Calu3 (cell line): Measurements from ENCODE around the gene OXLD1. TPM values are rescaled to one million over a fixed set of nuclear protein-coding genes. Genes with fewer than 3 reads are reported as not detected.

ENCODE experiments used
- BruUV-seq: library from RNA; stranded (reverse); fragments of 400-500 nt; replicated peaks from 2 replicates; lab custom pipeline; 2021; lab: Mats Ljungman, UMichigan
- CTCF ChIA-PET: fragments of 300-600 bp; sonication (Branson Sonifier 250); formaldehyde crosslinking; loops from one replicate; lab custom pipeline; 2022; ENCODE audit warnings: antibody characterized with exemption; lab: Charles Lee
- DNase-seq: peaks from one replicate; pipeline ENCODE4 v3.0.0; 2022
- H3K27ac Mint-ChIP-seq: one replicate; pipeline ENCODE4 v1.8.0; 2022; ENCODE audit warnings: mixed read lengths; ENCODE audit not compliant: unreplicated experiment
- H3K27me3 Mint-ChIP-seq: one replicate; pipeline ENCODE4 v1.8.0; 2022; ENCODE audit warnings: mixed read lengths; ENCODE audit not compliant: unreplicated experiment
- H3K36me3 Mint-ChIP-seq: one replicate; pipeline ENCODE4 v1.8.0; 2022; ENCODE audit warnings: mild to moderate bottlenecking, moderate library complexity, mixed read lengths; ENCODE audit not compliant: insufficient read depth, unreplicated experiment
- H3K4me1 Mint-ChIP-seq: one replicate; pipeline ENCODE4 v1.8.0; 2022; ENCODE audit warnings: mild to moderate bottlenecking, low read depth, mixed read lengths; ENCODE audit not compliant: unreplicated experiment
- H3K4me3 Mint-ChIP-seq: one replicate; pipeline ENCODE4 v1.8.0; 2022; ENCODE audit warnings: mild to moderate bottlenecking, low read depth, moderate library complexity, mixed read lengths; ENCODE audit not compliant: unreplicated experiment
- H3K9me3 Mint-ChIP-seq: one replicate; pipeline ENCODE4 v1.8.0; 2022; ENCODE audit warnings: low read depth, mixed read lengths; ENCODE audit not compliant: unreplicated experiment
- intact Hi-C: fragments of 100-400 bp; cut with micrococcal nuclease; formaldehyde crosslinking; loops from one replicate; pipeline ENCODE4 v1.10.0; 2022; ENCODE audit not compliant: unreplicated experiment
- total RNA-seq: library from RNA; stranded (reverse); gene quantifications from 2 replicates; pipeline ENCODE4 v1.2.3, GENCODE V29; 2022
- TF ChIP-seq, protein P1 (sequence below): fragments of 200-600 bp; IDR thresholded peaks from one replicate; pipeline ENCODE4 v1.8.0; 2022; ENCODE audit warnings: antibody characterized with exemption; ENCODE audit not compliant: unreplicated experiment

The OXLD1 gene
- total RNA-seq, 1 experiment from 2014 or later: 36.5 TPM

DNA sequence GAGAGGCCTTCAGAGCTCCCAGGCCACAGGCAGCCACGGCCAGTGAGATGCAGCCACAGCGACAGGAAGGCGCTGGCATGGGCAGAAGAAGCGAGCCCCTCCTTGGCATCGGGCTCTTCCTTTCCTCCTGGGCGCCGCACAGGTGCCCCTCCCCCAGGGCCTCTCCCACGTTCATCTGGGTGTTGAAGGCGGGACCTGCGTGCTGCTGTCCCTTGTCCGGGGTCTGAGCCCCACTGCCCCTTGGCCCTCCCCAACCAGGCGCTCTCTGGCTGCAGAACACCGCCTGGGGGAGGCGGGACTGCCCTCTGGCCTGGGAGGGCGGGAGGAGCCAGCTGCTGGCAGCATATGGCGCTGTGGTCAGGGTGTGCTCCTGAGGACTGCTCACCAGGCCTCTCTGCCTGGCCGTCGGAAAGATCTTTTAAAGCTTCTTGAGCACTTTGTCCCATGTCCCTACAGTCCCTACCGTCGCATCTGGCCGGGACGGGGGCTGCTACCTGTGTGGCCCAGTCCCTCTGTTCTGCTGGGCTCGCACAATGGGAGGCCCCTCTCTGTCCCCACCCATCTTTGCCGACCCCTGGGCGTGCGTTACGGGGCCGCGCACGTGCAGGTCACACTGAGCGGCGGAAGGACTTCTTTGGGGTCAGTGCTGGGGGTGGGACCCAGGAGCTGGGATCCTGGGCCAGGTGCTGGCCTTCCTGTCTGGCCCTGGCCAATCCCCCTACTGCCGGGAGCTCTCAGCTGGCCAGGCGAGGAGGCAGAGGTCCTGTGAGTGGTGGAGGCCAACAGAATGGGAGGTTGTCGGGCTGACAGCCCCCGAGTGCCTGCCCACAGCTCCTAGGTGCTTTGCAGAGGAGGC is 47.4 kb upstream of the OXLD1 start:
- CTCF ChIA-PET: interaction anchor here (0.6 to 1.1 kb wide), 3 partner anchors 108 to 348 kb away, joined by 3 to 4 read pairs (median 3); no protein-coding TSS in a partner anchor
- H3K36me3 Mint-ChIP-seq: peaks cover 64% of the 10 kb centered on the region
- peak overlapping the region; percentile 92 for H3K4me3 Mint-ChIP-seq
- no TSS peak for BruUV-seq
- H3K9me3 Mint-ChIP-seq: no peaks in the 10 kb centered on the region
- no peaks in the 10 kb centered on the region for H3K27me3 Mint-ChIP-seq
- peak overlapping the region; percentile 85 for H3K27ac Mint-ChIP-seq
- H3K4me1 Mint-ChIP-seq: peaks cover 12% of the 10 kb centered on the region
- TF ChIP-seq, protein P1, sequence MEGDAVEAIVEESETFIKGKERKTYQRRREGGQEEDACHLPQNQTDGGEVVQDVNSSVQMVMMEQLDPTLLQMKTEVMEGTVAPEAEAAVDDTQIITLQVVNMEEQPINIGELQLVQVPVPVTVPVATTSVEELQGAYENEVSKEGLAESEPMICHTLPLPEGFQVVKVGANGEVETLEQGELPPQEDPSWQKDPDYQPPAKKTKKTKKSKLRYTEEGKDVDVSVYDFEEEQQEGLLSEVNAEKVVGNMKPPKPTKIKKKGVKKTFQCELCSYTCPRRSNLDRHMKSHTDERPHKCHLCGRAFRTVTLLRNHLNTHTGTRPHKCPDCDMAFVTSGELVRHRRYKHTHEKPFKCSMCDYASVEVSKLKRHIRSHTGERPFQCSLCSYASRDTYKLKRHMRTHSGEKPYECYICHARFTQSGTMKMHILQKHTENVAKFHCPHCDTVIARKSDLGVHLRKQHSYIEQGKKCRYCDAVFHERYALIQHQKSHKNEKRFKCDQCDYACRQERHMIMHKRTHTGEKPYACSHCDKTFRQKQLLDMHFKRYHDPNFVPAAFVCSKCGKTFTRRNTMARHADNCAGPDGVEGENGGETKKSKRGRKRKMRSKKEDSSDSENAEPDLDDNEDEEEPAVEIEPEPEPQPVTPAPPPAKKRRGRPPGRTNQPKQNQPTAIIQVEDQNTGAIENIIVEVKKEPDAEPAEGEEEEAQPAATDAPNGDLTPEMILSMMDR: no peak
- intact Hi-C loops: no loop called here
- peak; percentile 38 for DNase-seq

GRCh38 chr17:81713004-81713555 is 46.7 kb upstream of the OXLD1 start:
- no peaks in the 10 kb centered on the region for H3K27me3 Mint-ChIP-seq
- H3K4me3 Mint-ChIP-seq: peak overlapping the region; percentile 92
- CTCF ChIA-PET: interaction anchor here (0.6 to 0.7 kb wide), 2 partner anchors 136 to 347 kb away, joined by 3 to 4 read pairs; no protein-coding TSS in a partner anchor
- TSS peak; percentile 18 for BruUV-seq
- intact Hi-C loops: no loop called here
- H3K4me1 Mint-ChIP-seq: peaks cover 12% of the 10 kb centered on the region
- H3K9me3 Mint-ChIP-seq: no peaks in the 10 kb centered on the region
- peak; percentile 54 for DNase-seq
- H3K36me3 Mint-ChIP-seq: peaks cover 62% of the 10 kb centered on the region
- peak overlapping the region; percentile 85 for H3K27ac Mint-ChIP-seq
- TF ChIP-seq, protein P1: no peak

GRCh38 chr17:81712468-81713003 is 46.1 kb upstream of the OXLD1 start:
- H3K36me3 Mint-ChIP-seq: peaks cover 63% of the 10 kb centered on the region
- H3K27me3 Mint-ChIP-seq: no peaks in the 10 kb centered on the region
- no peaks in the 10 kb centered on the region for H3K9me3 Mint-ChIP-seq
- TF ChIP-seq, protein P1: no peak
- H3K4me1 Mint-ChIP-seq: peaks cover 12% of the 10 kb centered on the region
- peak overlapping the region; percentile 85 for H3K27ac Mint-ChIP-seq
- no TSS peak for BruUV-seq
- CTCF ChIA-PET: interaction anchor here (0.6 kb wide), 1 partner anchor 103 kb away, joined by 3 read pairs; no protein-coding TSS in a partner anchor
- peak overlapping the region; percentile 92 for H3K4me3 Mint-ChIP-seq
- intact Hi-C loops: no loop called here
- peak; percentile 71 for DNase-seq

- peaks cover 66% of the 10 kb centered on the region for H3K36me3 Mint-ChIP-seq
- CTCF ChIA-PET: interaction anchor here (0.6 kb wide), 2 partner anchors 103 to 184 kb away, joined by 3 read pairs; no protein-coding TSS in a partner anchor
Observed at GRCh38 chr17:81711814-81712467, 45.5 kb upstream of the OXLD1 start, which contains the start of gene SLC25A10. SLC25A10 (plus strand) TSS chr17:81712284; CDS start chr17:81712427, 143 bp downstream.

More at GRCh38 chr17:81711814-81712467, 45.5 kb upstream of the OXLD1 start, which contains the start of gene SLC25A10:
- intact Hi-C loops: no loop called here
- no peaks in the 10 kb centered on the region for H3K27me3 Mint-ChIP-seq
- no TSS peak for BruUV-seq
- peak; percentile 92 for DNase-seq
- TF ChIP-seq, protein P1: no peak
- peak within 1 kb of the TSS; percentile 92 for H3K4me3 Mint-ChIP-seq
- peak within 1 kb of the TSS; percentile 85 for H3K27ac Mint-ChIP-seq
- H3K4me1 Mint-ChIP-seq: peaks cover 12% of the 10 kb centered on the region
- no peaks in the 10 kb centered on the region for H3K9me3 Mint-ChIP-seq
